Endodermal cell (in vitro differentiated cells): ENCODE measurements around the gene SLC5A3. TPM values are rescaled to one million over a fixed set of nuclear protein-coding genes. Genes with fewer than 3 reads are reported as not detected.

Experiments used
- DNase-seq: peaks from one replicate; pipeline ENCODE4 v3.0.0-alpha.2; 2017
- H3K27ac ChIP-seq: 2 replicates; pipeline ENCODE4 v1.5.1; 2013; ENCODE audit warnings: mild to moderate bottlenecking, low read depth, low read length, moderate library complexity
- H3K27me3 ChIP-seq: 2 replicates; pipeline ENCODE4 v1.6.1; 2013; ENCODE audit warnings: mild to moderate bottlenecking, low read length, moderate library complexity; ENCODE audit not compliant: insufficient read depth, control insufficient read depth, poor library complexity, severe bottlenecking
- H3K36me3 ChIP-seq: 2 replicates; pipeline ENCODE4 v1.7.0; 2013; ENCODE audit warnings: mild to moderate bottlenecking, low read length, moderate library complexity; ENCODE audit not compliant: control insufficient read depth, insufficient read depth
- H3K4me1 ChIP-seq: one replicate; pipeline ENCODE4 v1.7.0; 2013; ENCODE audit warnings: low read length; ENCODE audit not compliant: control insufficient read depth, insufficient read depth
- H3K4me3 ChIP-seq: 2 replicates; pipeline ENCODE4 v1.5.1; 2013; ENCODE audit warnings: mild to moderate bottlenecking, low read length, moderate library complexity
- H3K9ac ChIP-seq: 2 replicates; pipeline ENCODE4 v1.6.1; 2013; ENCODE audit warnings: mild to moderate bottlenecking, low read length, moderate library complexity; ENCODE audit not compliant: poor library complexity, severe bottlenecking; ENCODE audit errors: extremely low read depth
- H3K9me3 ChIP-seq: 2 replicates; pipeline ENCODE4 v1.6.1; 2013; ENCODE audit warnings: mild to moderate bottlenecking, low read length, moderate library complexity; ENCODE audit not compliant: control insufficient read depth
- H3K27ac Mint-ChIP-seq: 2 replicates; pipeline ENCODE4 v1.8.0; 2020; ENCODE audit warnings: mixed read lengths
- H3K27me3 Mint-ChIP-seq: 2 replicates; pipeline ENCODE4 v1.8.0; 2021; ENCODE audit warnings: mild to moderate bottlenecking, mixed read lengths; ENCODE audit not compliant: insufficient read depth
- H3K36me3 Mint-ChIP-seq: 2 replicates; pipeline ENCODE4 v1.8.0; 2020; ENCODE audit warnings: low read depth, mixed read lengths
- H3K4me1 Mint-ChIP-seq: 2 replicates; pipeline ENCODE4 v1.8.0; 2020; ENCODE audit warnings: mixed read lengths
- H3K4me3 Mint-ChIP-seq: 2 replicates; pipeline ENCODE4 v1.8.0; 2020; ENCODE audit warnings: mild to moderate bottlenecking, moderate library complexity, mixed read lengths
- H3K9me3 Mint-ChIP-seq: 2 replicates; pipeline ENCODE4 v1.8.0; 2020; ENCODE audit warnings: mild to moderate bottlenecking, mixed read lengths
- WGBS, 2 experiments: methylation state at CpG; one replicate each; pipeline versions ENCODE4 v1.1.5 to v1.1.7; 2013; ENCODE audit warnings: missing lambda C conversion rate in 2 of 2, mixed read lengths in 1 of 2; ENCODE audit not compliant: insufficient coverage in 1 of 2, insufficient read length in 1 of 2; 5-methylcytosine and 5-hydroxymethylcytosine counted together
- total RNA-seq, 2 donors: library from RNA; stranded (reverse); fragmentation: NEBNext Ultra II Directional in 1 of 2; extraction: Animal tissue kit (Norgen Biotek cat#: 25700) in 1 of 2; gene quantifications; 2 replicates in 1 of 2; 3 replicates in 1 of 2; pipeline ENCODE4 v1.2.1, GENCODE V29; 2021
- TF ChIP-seq, protein P1 (sequence below): fragments of 200-600 bp; sonication (generic); conservative IDR thresholded peaks from 2 replicates; pipeline ENCODE4 v1.5.0; 2021; ENCODE audit warnings: antibody characterized with exemption, mild to moderate bottlenecking

Gene SLC5A3
- total RNA-seq, 2 donors from 2014 or later, result 41.9 to 57.2 TPM

DNA sequence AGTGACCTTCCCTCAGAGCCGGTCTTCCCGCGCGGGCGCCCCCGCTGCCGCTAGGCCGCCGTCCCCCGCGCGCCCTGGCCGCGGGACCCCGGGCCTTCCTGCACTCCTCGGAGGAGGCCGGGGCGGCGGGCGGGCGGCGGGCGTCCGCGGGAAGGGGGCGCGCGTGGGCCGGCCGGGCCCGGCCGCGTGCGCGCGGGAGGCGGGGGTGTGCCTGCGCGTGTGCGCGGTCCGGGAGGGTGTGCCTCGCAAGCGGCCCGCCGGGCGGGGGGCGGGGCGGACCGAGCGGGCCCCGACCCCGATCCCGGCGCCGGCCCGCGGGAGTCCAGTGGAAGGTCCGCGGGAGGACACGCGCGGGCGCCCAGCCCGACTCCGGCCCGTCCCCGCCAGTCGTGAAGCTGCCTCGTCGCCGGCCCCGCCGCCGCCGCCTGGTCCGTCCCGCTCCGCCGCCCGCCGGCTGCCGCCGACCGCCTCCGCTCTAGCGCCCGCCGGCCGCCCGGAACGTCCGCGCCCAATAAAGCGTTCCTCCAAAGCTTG is 438 bp downstream of the SLC5A3 start:
- Histone ChIP-seq H3K4me1 (peaks cover 4% of the 10 kb centered on the region), H3K27me3 (no peaks in the 10 kb centered on the region), H3K9me3 (no peaks in the 10 kb centered on the region), H3K36me3 (peaks cover 30% of the 10 kb centered on the region), H3K4me3 (peak overlapping the region; percentile 91), H3K27ac (peak overlapping the region; percentile 88), H3K9ac (peak overlapping the region; percentile 95)
- Mint-ChIP-seq H3K4me3 (peak overlapping the region; percentile 97), H3K36me3 (peaks cover 22% of the 10 kb centered on the region), H3K27me3 (peaks cover 3% of the 10 kb centered on the region), H3K9me3 (no peaks in the 10 kb centered on the region), H3K4me1 (peaks cover 41% of the 10 kb centered on the region), H3K27ac (peak overlapping the region; percentile 96)
- 0 to 1% methylated on average over 24 to 95 of the region's 95 CpGs for WGBS, 2 experiments
- TF ChIP-seq, protein P1, sequence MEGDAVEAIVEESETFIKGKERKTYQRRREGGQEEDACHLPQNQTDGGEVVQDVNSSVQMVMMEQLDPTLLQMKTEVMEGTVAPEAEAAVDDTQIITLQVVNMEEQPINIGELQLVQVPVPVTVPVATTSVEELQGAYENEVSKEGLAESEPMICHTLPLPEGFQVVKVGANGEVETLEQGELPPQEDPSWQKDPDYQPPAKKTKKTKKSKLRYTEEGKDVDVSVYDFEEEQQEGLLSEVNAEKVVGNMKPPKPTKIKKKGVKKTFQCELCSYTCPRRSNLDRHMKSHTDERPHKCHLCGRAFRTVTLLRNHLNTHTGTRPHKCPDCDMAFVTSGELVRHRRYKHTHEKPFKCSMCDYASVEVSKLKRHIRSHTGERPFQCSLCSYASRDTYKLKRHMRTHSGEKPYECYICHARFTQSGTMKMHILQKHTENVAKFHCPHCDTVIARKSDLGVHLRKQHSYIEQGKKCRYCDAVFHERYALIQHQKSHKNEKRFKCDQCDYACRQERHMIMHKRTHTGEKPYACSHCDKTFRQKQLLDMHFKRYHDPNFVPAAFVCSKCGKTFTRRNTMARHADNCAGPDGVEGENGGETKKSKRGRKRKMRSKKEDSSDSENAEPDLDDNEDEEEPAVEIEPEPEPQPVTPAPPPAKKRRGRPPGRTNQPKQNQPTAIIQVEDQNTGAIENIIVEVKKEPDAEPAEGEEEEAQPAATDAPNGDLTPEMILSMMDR, result no peak
- peak; percentile 55 for DNase-seq

- Histone ChIP-seq H3K27ac (peak overlapping the region; percentile 58), H3K4me1 (peaks cover 4% of the 10 kb centered on the region), H3K27me3 (no peaks in the 10 kb centered on the region), H3K36me3 (peaks cover 34% of the 10 kb centered on the region), H3K9ac (peak overlapping the region; percentile 95), H3K9me3 (no peaks in the 10 kb centered on the region), H3K4me3 (peak overlapping the region; percentile 91)
- peaks cover 47% of the 10 kb centered on the region for H3K4me1 Mint-ChIP-seq
- H3K4me3 Mint-ChIP-seq, result peak overlapping the region; percentile 97
- 0 to 1% methylated on average over 9 to 32 of the region's 32 CpGs for WGBS, 2 experiments
- peaks cover 27% of the 10 kb centered on the region for H3K36me3 Mint-ChIP-seq
- peaks cover under 1% of the 10 kb centered on the region for H3K27me3 Mint-ChIP-seq
- peak; percentile 75 for DNase-seq
- H3K9me3 Mint-ChIP-seq, result no peaks in the 10 kb centered on the region
- H3K27ac Mint-ChIP-seq, result peak overlapping the region; percentile 96
- TF ChIP-seq, protein P1, result peak; percentile 58
Measured at GRCh38 chr21:34074283-34075090, 1.1 kb downstream of the SLC5A3 start.

- Histone ChIP-seq H3K9ac (peak overlapping the region; percentile 95), H3K36me3 (peaks cover 39% of the 10 kb centered on the region), H3K27me3 (no peaks in the 10 kb centered on the region), H3K4me1 (peaks cover 4% of the 10 kb centered on the region), H3K27ac (no peak overlapping the region), H3K4me3 (peak overlapping the region; percentile 91), H3K9me3 (no peaks in the 10 kb centered on the region)
- WGBS, 2 experiments, result 11 to 34% methylated on average over 2 of the region's 2 CpGs
- Mint-ChIP-seq H3K4me1 (peaks cover 51% of the 10 kb centered on the region), H3K27ac (peak overlapping the region; percentile 96), H3K27me3 (no peaks in the 10 kb centered on the region), H3K36me3 (peaks cover 32% of the 10 kb centered on the region), H3K9me3 (no peaks in the 10 kb centered on the region), H3K4me3 (peak overlapping the region; percentile 97)
- TF ChIP-seq, protein P1, result no peak
- DNase-seq, result no peak
Measured at GRCh38 chr21:34075091-34075425, 1.7 kb downstream of the SLC5A3 start.
